CD4-positive, alpha-beta T cell treated with Interleukin-4 for 1 hour (primary cell): ENCODE results near the gene JAK2.
A peak's percentile ranks its signal among the peaks of the same experiment; 100 is the strongest.
"Not testable (repeated sequence)": the region's sequence is repeated elsewhere in the genome, so short reads cannot be mapped to it uniquely, and the experiment has no call there.

ENCODE experiments used
- DNase-seq, 2 donors: peaks; one replicate each; pipeline ENCODE4 v3.0.0-alpha.2; 2020 to 2022

Gene JAK2

GRCh38 chr9:4982721-4983482 is 2.2 kb upstream of the JAK2 start:
- no peak for DNase-seq

GRCh38 chr9:4983601-4984165 is 1.4 kb upstream of the JAK2 start:
- no peak for DNase-seq

GRCh38 chr9:4984171-4984620 is 876 bp upstream of the JAK2 start:
- no peak for DNase-seq

GRCh38 chr9:4985386-4986266 is 554 bp downstream of the JAK2 start:
- peak; percentile 34 to 38 for DNase-seq

GRCh38 chr9:4986296-4986695 is 1.2 kb downstream of the JAK2 start:
- no peak for DNase-seq

- no peak for DNase-seq
These were observed 1.7 kb downstream of the JAK2 start for GRCh38 chr9:4986783-4987182.

- DNase-seq: peak; percentile 35 to 75
These were observed 2.9 kb downstream of the JAK2 start for GRCh38 chr9:4987961-4988421.

GRCh38 chr9:4992872-4993271 is 7.8 kb downstream of the JAK2 start:
- no peak for DNase-seq

- DNase-seq: no peak
These were observed 9.3 kb downstream of the JAK2 start for GRCh38 chr9:4994166-4994890.

- DNase-seq: no peak
These were observed 12.1 kb downstream of the JAK2 start for GRCh38 chr9:4997196-4997595.

- DNase-seq: no peak
These were observed 12.6 kb downstream of the JAK2 start for GRCh38 chr9:4997631-4998030.

- no peak for DNase-seq
These were observed 17.7 kb downstream of the JAK2 start for GRCh38 chr9:5002811-5003210.

- DNase-seq: no peak
These were observed 19.4 kb downstream of the JAK2 start for GRCh38 chr9:5004481-5004880.

GRCh38 chr9:5008202-5008601 is 23.1 kb downstream of the JAK2 start:
- no peak for DNase-seq

- no peak for DNase-seq
These were observed 28.3 kb downstream of the JAK2 start for GRCh38 chr9:5013374-5013773.

GRCh38 chr9:5015934-5016333 is 30.9 kb downstream of the JAK2 start:
- DNase-seq: no peak

- DNase-seq: no peak
These were observed 40.3 kb downstream of the JAK2 start for GRCh38 chr9:5025416-5025815.

- not testable (repeated sequence) for DNase-seq
These were observed 46.9 kb downstream of the JAK2 start for GRCh38 chr9:5031941-5032340.

- DNase-seq: no peak
These were observed 55.8 kb downstream of the JAK2 start for GRCh38 chr9:5040730-5041389.

- DNase-seq: no peak
These were observed 56.5 kb downstream of the JAK2 start for GRCh38 chr9:5041390-5042115.

- DNase-seq: no peak
These were observed 57.6 kb downstream of the JAK2 start for GRCh38 chr9:5042661-5043178.
